ENCODE results near the gene TMEM19.

- TF ChIP-seq GATA2 (IDR thresholded peaks at IDR 0.05; ENCODE audit: low read depth, low read length) (no peak), GATA3 (IDR thresholded peaks at IDR 0.05; ENCODE audit: low read depth, low read length) (no peak)
These were observed 33.9 kb downstream of the TMEM19 start for GRCh38 chr12:71719647-71720370.
